ENCODE results near the gene BPIFA2.
"Not testable (repeated sequence)": the region's sequence is repeated elsewhere in the genome, so short reads cannot be mapped to it uniquely, and the experiment has no call there.

Gene BPIFA2

GRCh38 chr20:33167859-33168258, at the start of gene BPIFA2:
BPIFA2 (plus strand) TSS chr20:33168159; CDS start chr20:33169146, 987 bp downstream.
- DNase-seq (ENCODE audit: extremely low spot score) = no peak
- POLR2A ChIA-PET = no interaction called here
- no peak for TF ChIP-seq CTCF (IDR thresholded peaks at IDR 0.05; ENCODE audit: control extremely low read depth, extremely low read depth, low read depth, missing control alignments)
- CTCF ChIA-PET = no interaction called here

GRCh38 chr20:33119725-33120720, 47.9 kb upstream of the BPIFA2 start:
- DNase-seq (ENCODE audit: extremely low spot score) = peak; percentile 43
- TF ChIP-seq CTCF (IDR thresholded peaks at IDR 0.05; ENCODE audit: control extremely low read depth, extremely low read depth, low read depth, missing control alignments) = no peak
- ChIA-PET POLR2A (no interaction called here), CTCF (interaction anchor here (1.1 to 2.0 kb wide), 3 partner anchors 16 to 115 kb away, joined by 3 to 5 read pairs (median 5); partner anchors contain the start of gene SUN5)

GRCh38 chr20:33120934-33121333, 47.0 kb upstream of the BPIFA2 start:
- no peak for DNase-seq (ENCODE audit: extremely low spot score)
- no peak for TF ChIP-seq CTCF (IDR thresholded peaks at IDR 0.05; ENCODE audit: control extremely low read depth, extremely low read depth, low read depth, missing control alignments)
- POLR2A ChIA-PET = interaction anchor here (0.6 kb wide), 1 partner anchor 264 kb away, joined by 7 read pairs; no protein-coding TSS in a partner anchor
- CTCF ChIA-PET = interaction anchor here (1.1 to 2.0 kb wide), 3 partner anchors 15 to 116 kb away, joined by 3 to 5 read pairs (median 5); partner anchors contain the start of gene SUN5

GRCh38 chr20:33122297-33122696, 45.7 kb upstream of the BPIFA2 start:
- CTCF ChIA-PET = interaction anchor here (1.5 to 2.3 kb wide), 2 partner anchors 9 to 344 kb away, joined by 3 to 4 read pairs; no protein-coding TSS in a partner anchor
- DNase-seq (ENCODE audit: extremely low spot score); POLR2A ChIA-PET: not testable (repeated sequence)

GRCh38 chr20:33124261-33124660, 43.7 kb upstream of the BPIFA2 start:
- ChIA-PET CTCF (interaction anchor here (1.1 to 2.3 kb wide), 2 partner anchors 12 to 346 kb away, joined by 3 to 4 read pairs; no protein-coding TSS in a partner anchor), POLR2A (no interaction called here)
- TF ChIP-seq CTCF (IDR thresholded peaks at IDR 0.05; ENCODE audit: control extremely low read depth, extremely low read depth, low read depth, missing control alignments) = no peak
- no peak for DNase-seq (ENCODE audit: extremely low spot score)

GRCh38 chr20:33124994-33125393, 43.0 kb upstream of the BPIFA2 start:
- POLR2A ChIA-PET = no interaction called here
- CTCF ChIA-PET = no interaction called here
- DNase-seq (ENCODE audit: extremely low spot score) = no peak
- no peak for TF ChIP-seq CTCF (IDR thresholded peaks at IDR 0.05; ENCODE audit: control extremely low read depth, extremely low read depth, low read depth, missing control alignments)

GRCh38 chr20:33125983-33126382, 42.0 kb upstream of the BPIFA2 start:
- ChIA-PET CTCF (no interaction called here), POLR2A (no interaction called here)
- no peak for TF ChIP-seq CTCF (IDR thresholded peaks at IDR 0.05; ENCODE audit: control extremely low read depth, extremely low read depth, low read depth, missing control alignments)
- no peak for DNase-seq (ENCODE audit: extremely low spot score)

Measured in GM10248 (cell line).